H9 (cell line): ENCODE data around the gene MEG3. TPM values are rescaled to one million over a fixed set of nuclear protein-coding genes. Genes with fewer than 3 reads are reported as not detected.

Experiments
- DNase-seq: peaks from one replicate; pipeline ENCODE4 v3.0.0-alpha.2; 2017
- H2AFZ ChIP-seq: one replicate; pipeline ENCODE4 v1.6.1; 2013; ENCODE audit warnings: mild to moderate bottlenecking, low read length, control low read depth, moderate library complexity
- H2AK5ac ChIP-seq: 2 replicates; pipeline ENCODE4 v1.6.1; 2013; ENCODE audit warnings: low read length, control low read depth, mixed read lengths; ENCODE audit not compliant: insufficient read length
- H2BK120ac ChIP-seq: one replicate; pipeline ENCODE4 v1.6.1; 2013; ENCODE audit warnings: low read depth, mild to moderate bottlenecking, low read length, control low read depth, inconsistent platforms; ENCODE audit not compliant: poor library complexity, severe bottlenecking
- H2BK12ac ChIP-seq: 2 replicates; pipeline ENCODE4 v1.6.1; 2013; ENCODE audit warnings: low read length, control low read depth, mixed read lengths, low read depth; ENCODE audit not compliant: insufficient read length
- H2BK15ac ChIP-seq: 2 replicates; pipeline ENCODE4 v1.6.1; 2013; ENCODE audit warnings: low read depth, low read length, control low read depth
- H2BK20ac ChIP-seq: one replicate; pipeline ENCODE4 v1.6.1; 2013; ENCODE audit warnings: low read depth, mild to moderate bottlenecking, low read length, control low read depth, inconsistent platforms; ENCODE audit not compliant: poor library complexity, severe bottlenecking
- H2BK5ac ChIP-seq: 2 replicates; pipeline ENCODE4 v1.6.1; 2013; ENCODE audit warnings: low read length, control low read depth, mixed read lengths; ENCODE audit not compliant: insufficient read length
- H3K14ac ChIP-seq: 2 replicates; pipeline ENCODE4 v1.6.1; 2013; ENCODE audit warnings: low read length, control low read depth; ENCODE audit not compliant: insufficient read depth
- H3K18ac ChIP-seq: 2 replicates; pipeline ENCODE4 v1.6.1; 2013; ENCODE audit warnings: low read depth, mild to moderate bottlenecking, mixed read lengths, low read length, control low read depth; ENCODE audit not compliant: insufficient read length
- H3K23ac ChIP-seq: 2 replicates; pipeline ENCODE4 v1.6.1; 2013; ENCODE audit warnings: low read length, control low read depth, mixed read lengths, low read depth; ENCODE audit not compliant: insufficient read length
- H3K23me2 ChIP-seq: 2 replicates; pipeline ENCODE4 v1.6.1; 2013; ENCODE audit warnings: low read depth, mild to moderate bottlenecking, mixed read lengths, low read length, control low read depth; ENCODE audit not compliant: insufficient read length, poor library complexity, severe bottlenecking
- H3K27ac ChIP-seq: 2 replicates; pipeline ENCODE4 v1.5.1; 2013; ENCODE audit warnings: low read length, control low read depth, mixed read lengths, low read depth; ENCODE audit not compliant: insufficient read length
- H3K27me3 ChIP-seq: 2 replicates; pipeline ENCODE4 v1.6.1; 2013; ENCODE audit warnings: low read length, control low read depth, inconsistent platforms; ENCODE audit not compliant: insufficient read depth
- H3K4ac ChIP-seq: 2 replicates; pipeline ENCODE4 v1.6.1; 2013; ENCODE audit warnings: low read depth, mild to moderate bottlenecking, control low read depth, inconsistent platforms, low read length, moderate library complexity
- H3K4me1 ChIP-seq: 2 replicates; pipeline ENCODE4 v1.6.1; 2013; ENCODE audit warnings: low read length, control low read depth, inconsistent platforms; ENCODE audit not compliant: insufficient read depth
- H3K4me2 ChIP-seq: 2 replicates; pipeline ENCODE4 v1.6.1; 2013; ENCODE audit warnings: low read length, control low read depth, mixed read lengths; ENCODE audit not compliant: insufficient read length, insufficient read depth
- H3K56ac ChIP-seq: 2 replicates; pipeline ENCODE4 v1.6.1; 2013; ENCODE audit warnings: low read depth, mild to moderate bottlenecking, mixed read lengths, low read length, control low read depth; ENCODE audit not compliant: insufficient read length
- H3K79me1 ChIP-seq: 2 replicates; pipeline ENCODE4 v1.6.1; 2013; ENCODE audit warnings: low read depth, mild to moderate bottlenecking, moderate library complexity, low read length, control low read depth, inconsistent platforms; ENCODE audit not compliant: insufficient read depth, poor library complexity, severe bottlenecking
- H3K79me2 ChIP-seq: 2 replicates; pipeline ENCODE4 v1.6.1; 2013; ENCODE audit warnings: low read length, control low read depth, inconsistent platforms; ENCODE audit not compliant: insufficient read depth
- H3K9ac ChIP-seq: 2 replicates; pipeline ENCODE4 v1.6.1; 2013; ENCODE audit warnings: low read length, control low read depth, mixed read lengths; ENCODE audit not compliant: insufficient read length; ENCODE audit errors: extremely low read depth
- H3K9me3 ChIP-seq: one replicate; pipeline ENCODE4 v1.6.1; 2013; ENCODE audit warnings: low read depth, low read length, inconsistent platforms; ENCODE audit not compliant: control insufficient read depth
- H3T11ph ChIP-seq: one replicate; pipeline ENCODE4 v1.6.1; 2013; ENCODE audit warnings: mild to moderate bottlenecking, low read length, control low read depth, inconsistent platforms
- H4K20me1 ChIP-seq: one replicate; pipeline ENCODE4 v1.6.1; 2013; ENCODE audit not compliant: control insufficient read depth, insufficient read length, insufficient read depth
- H4K5ac ChIP-seq: 2 replicates; pipeline ENCODE4 v1.6.1; 2013; ENCODE audit warnings: low read depth, mild to moderate bottlenecking, mixed read lengths, low read length, control low read depth; ENCODE audit not compliant: insufficient read length
- H4K8ac ChIP-seq: replicated peaks from 2 replicates; pipeline ENCODE4 v1.6.1; 2013; ENCODE audit warnings: low read length, control low read depth, mixed read lengths, low read depth; ENCODE audit not compliant: insufficient read length
- H4K91ac ChIP-seq: 2 replicates; pipeline ENCODE4 v1.6.1; 2013; ENCODE audit warnings: low read depth, mild to moderate bottlenecking, moderate library complexity, mixed read lengths, low read length, control low read depth; ENCODE audit not compliant: insufficient read length
- H3K27ac Mint-ChIP-seq, 3 experiments: 2 replicates in 2 of 3; 3 replicates in 1 of 3; pipeline ENCODE4 v1.8.0; 2020 to 2021; ENCODE audit warnings: mixed read lengths in 3 of 3, mild to moderate bottlenecking in 1 of 3, moderate library complexity in 1 of 3
- H3K27me3 Mint-ChIP-seq: 2 replicates; pipeline ENCODE4 v1.8.0; 2021; ENCODE audit warnings: low read depth, mild to moderate bottlenecking, moderate library complexity, mixed read lengths
- H3K36me3 Mint-ChIP-seq, 3 experiments: 2 replicates in 2 of 3; 3 replicates in 1 of 3; pipeline ENCODE4 v1.8.0; 2020 to 2021; ENCODE audit warnings: low read depth in 3 of 3, mixed read lengths in 3 of 3; ENCODE audit not compliant: insufficient read depth in 1 of 3
- H3K4me1 Mint-ChIP-seq, 2 experiments: 2 replicates each; pipeline ENCODE4 v1.8.0; 2020; ENCODE audit warnings: mixed read lengths in 2 of 2
- H3K4me3 Mint-ChIP-seq, 2 experiments: 2 replicates in 1 of 2; 3 replicates in 1 of 2; pipeline ENCODE4 v1.8.0; 2020 to 2021; ENCODE audit warnings: mild to moderate bottlenecking in 2 of 2, mixed read lengths in 2 of 2, moderate library complexity in 1 of 2
- H3K9me3 Mint-ChIP-seq, 2 experiments: 2 replicates in 1 of 2; 3 replicates in 1 of 2; pipeline ENCODE4 v1.8.0; 2020; ENCODE audit warnings: mild to moderate bottlenecking in 2 of 2, mixed read lengths in 2 of 2, moderate library complexity in 1 of 2
- CTCF ChIP-seq: fragments of 200-600 bp; sonication (generic); conservative IDR thresholded peaks from 3 replicates; pipeline ENCODE4 v1.8.0; 2021; ENCODE audit warnings: antibody characterized with exemption, mild to moderate bottlenecking
- WGBS: extraction: QIAGEN DNeasy Blood & Tissue Kit; methylation state at CpG from one replicate; pipeline ENCODE4 v1.1.7; 2013; ENCODE audit warnings: missing lambda C conversion rate, low lambda C conversion rate, mixed read lengths; ENCODE audit not compliant: insufficient read length; ENCODE audit errors: extremely low coverage; 5-methylcytosine and 5-hydroxymethylcytosine counted together
- total RNA-seq: library from RNA; stranded (reverse); gene quantifications from 2 replicates; pipeline ENCODE4 v1.2.1, GENCODE V29; 2021

Gene MEG3
- total RNA-seq, 1 experiment from 2014 or later = 0.52 TPM

- no peaks in the 10 kb centered on the region for H4K20me1 ChIP-seq
- no peak overlapping the region for H3K18ac ChIP-seq
- H2BK20ac ChIP-seq = no peak overlapping the region
- no peaks in the 10 kb centered on the region for H3K4me1 ChIP-seq
- Mint-ChIP-seq H3K4me3 (no peak overlapping the region), H3K27ac (no peak overlapping the region; a peak in 1 of 7 replicates), H3K9me3 (no peaks in the 10 kb centered on the region), H3K4me1 (peaks cover 8 to 15% of the 10 kb centered on the region in 2 experiments), H3K36me3 (no peaks in the 10 kb centered on the region), H3K27me3 (peaks cover 2% of the 10 kb centered on the region)
- H2BK5ac ChIP-seq = no peak overlapping the region
- H3K27ac ChIP-seq = no peak overlapping the region
- no peaks in the 10 kb centered on the region for H3K79me1 ChIP-seq
- H2AFZ ChIP-seq = no peak overlapping the region
- no peak overlapping the region for H3K14ac ChIP-seq
- no peaks in the 10 kb centered on the region for H3K9me3 ChIP-seq
- H4K91ac ChIP-seq = no peak overlapping the region
- no peak overlapping the region for H2BK12ac ChIP-seq
- no peak for TF ChIP-seq CTCF
- H3K23me2 ChIP-seq = no peaks in the 10 kb centered on the region
- H3K27me3 ChIP-seq = no peaks in the 10 kb centered on the region
- H4K5ac ChIP-seq = no peak overlapping the region
- H3K56ac ChIP-seq = no peak overlapping the region
- no peak overlapping the region for H3K4me2 ChIP-seq
- H3K79me2 ChIP-seq = no peaks in the 10 kb centered on the region
- no peak for DNase-seq
- H2AK5ac ChIP-seq = no peak overlapping the region
- no peak overlapping the region for H3T11ph ChIP-seq
- no peak overlapping the region for H3K4ac ChIP-seq
- no peak overlapping the region for H4K8ac ChIP-seq
- no CpG with 5 or more reads among the region's 13 CpGs for WGBS
- no peak overlapping the region for H3K9ac ChIP-seq
- H2BK120ac ChIP-seq = no peak overlapping the region
- no peak overlapping the region for H2BK15ac ChIP-seq
- no peak overlapping the region for H3K23ac ChIP-seq
Measured at GRCh38 chr14:100791995-100792394, 33.9 kb upstream of the MEG3 start.
